HEK293 (cell line): ENCODE data around the gene GJC2.
A peak's percentile ranks its signal among the peaks of the same experiment; 100 is the strongest.

Experiments used
- EGR2 ChIP-seq: fragments of 450-650 bp; formaldehyde crosslinking; IDR thresholded peaks from 2 replicates; pipeline ENCODE4 v1.5.1; 2016; ENCODE audit warnings: low read depth, missing biosample characterization, missing genetic modification characterization
- GFI1B ChIP-seq: fragments of 450-650 bp; formaldehyde crosslinking; IDR thresholded peaks from 2 replicates; pipeline ENCODE4 v1.5.1; 2016; ENCODE audit warnings: missing biosample characterization, missing genetic modification characterization
- GLI4 ChIP-seq: fragments of 450-650 bp; formaldehyde crosslinking; IDR thresholded peaks from 2 replicates; pipeline ENCODE4 v1.5.1; 2016; ENCODE audit warnings: missing biosample characterization, missing genetic modification characterization
- GLIS2 ChIP-seq: fragments of 450-650 bp; formaldehyde crosslinking; IDR thresholded peaks from 2 replicates; pipeline ENCODE4 v1.5.1; 2016; ENCODE audit warnings: missing biosample characterization, missing genetic modification characterization
- KLF10 ChIP-seq: fragments of 450-650 bp; IDR thresholded peaks from 2 replicates; pipeline ENCODE4 v1.5.1; 2018; ENCODE audit warnings: missing biosample characterization, mild to moderate bottlenecking, missing genetic modification characterization
- KLF16 ChIP-seq: fragments of 450-650 bp; formaldehyde crosslinking; IDR thresholded peaks from 2 replicates; pipeline ENCODE4 v1.5.1; 2017; ENCODE audit warnings: missing biosample characterization, missing genetic modification characterization
- KLF9 ChIP-seq: fragments of 450-650 bp; formaldehyde crosslinking; IDR thresholded peaks from 2 replicates; pipeline ENCODE4 v1.5.1; 2016; ENCODE audit warnings: missing biosample characterization, missing genetic modification characterization, low read depth
- SP2 ChIP-seq: fragments of 450-650 bp; formaldehyde crosslinking; IDR thresholded peaks from 2 replicates; pipeline ENCODE4 v1.5.1; 2016; ENCODE audit warnings: missing biosample characterization, missing genetic modification characterization
- YY1 ChIP-seq: fragments of 450-650 bp; formaldehyde crosslinking; IDR thresholded peaks from 2 replicates; pipeline ENCODE4 v1.5.1; 2018; ENCODE audit warnings: missing biosample characterization, missing genetic modification characterization
- ZBTB17 ChIP-seq: fragments of 450-650 bp; formaldehyde crosslinking; IDR thresholded peaks from 2 replicates; pipeline ENCODE4 v1.5.1; 2016; ENCODE audit warnings: missing biosample characterization, missing genetic modification characterization
- ZFP37 ChIP-seq: fragments of 450-650 bp; formaldehyde crosslinking; IDR thresholded peaks from 2 replicates; pipeline ENCODE4 v1.5.1; 2016; ENCODE audit warnings: missing biosample characterization, missing genetic modification characterization
- ZNF10 ChIP-seq: fragments of 450-650 bp; formaldehyde crosslinking; IDR thresholded peaks from 2 replicates; pipeline ENCODE4 v1.5.1; 2017; ENCODE audit warnings: missing biosample characterization, missing genetic modification characterization
- ZNF112 ChIP-seq: fragments of 450-650 bp; formaldehyde crosslinking; IDR thresholded peaks from 2 replicates; pipeline ENCODE4 v1.5.0; 2017; ENCODE audit warnings: missing biosample characterization, missing genetic modification characterization
- ZNF133 ChIP-seq: fragments of 450-650 bp; formaldehyde crosslinking; IDR thresholded peaks from 2 replicates; pipeline ENCODE4 v1.5.1; 2016; ENCODE audit warnings: missing biosample characterization, missing genetic modification characterization
- ZNF155 ChIP-seq: fragments of 450-650 bp; formaldehyde crosslinking; IDR thresholded peaks from 2 replicates; pipeline ENCODE4 v1.5.1; 2016; ENCODE audit warnings: missing biosample characterization, missing genetic modification characterization
- ZNF23 ChIP-seq: fragments of 450-650 bp; formaldehyde crosslinking; IDR thresholded peaks from 2 replicates; pipeline ENCODE4 v1.5.1; 2016; ENCODE audit warnings: missing biosample characterization, missing genetic modification characterization, borderline replicate concordance
- ZNF341 ChIP-seq: fragments of 450-650 bp; formaldehyde crosslinking; IDR thresholded peaks from 2 replicates; pipeline ENCODE4; 2016; ENCODE audit warnings: low read depth, missing biosample characterization, missing genetic modification characterization
- ZNF423 ChIP-seq: fragments of 450-650 bp; formaldehyde crosslinking; IDR thresholded peaks from 2 replicates; pipeline ENCODE4 v1.5.1; 2016; ENCODE audit warnings: missing biosample characterization, missing genetic modification characterization
- ZNF561 ChIP-seq: fragments of 450-650 bp; IDR thresholded peaks from 2 replicates; pipeline ENCODE4 v1.5.1; 2018; ENCODE audit warnings: missing biosample characterization, missing genetic modification characterization, borderline replicate concordance
- ZNF660 ChIP-seq: fragments of 450-650 bp; IDR thresholded peaks from 2 replicates; pipeline ENCODE4 v1.5.1; 2018; ENCODE audit warnings: missing biosample characterization, mild to moderate bottlenecking, missing genetic modification characterization
- TF ChIP-seq, protein P1 (sequence below): fragments of 450-650 bp; formaldehyde crosslinking; IDR thresholded peaks from 2 replicates; pipeline ENCODE4 v1.5.1; 2016; ENCODE audit warnings: missing biosample characterization, missing genetic modification characterization
- TF ChIP-seq, protein P2 (sequence below): fragments of 450-650 bp; formaldehyde crosslinking; IDR thresholded peaks from 2 replicates; pipeline ENCODE4 v1.5.1; 2017; ENCODE audit warnings: missing biosample characterization, missing genetic modification characterization
- TF ChIP-seq, protein P3 (sequence below): fragments of 450-650 bp; formaldehyde crosslinking; IDR thresholded peaks from 2 replicates; pipeline ENCODE4 v1.5.1; 2016; ENCODE audit warnings: missing biosample characterization, missing genetic modification characterization
- TF ChIP-seq, protein P4 (sequence below): fragments of 450-650 bp; formaldehyde crosslinking; optimal IDR thresholded peaks from 2 replicates; pipeline ENCODE3; 2016; ENCODE audit warnings: missing biosample characterization, mild to moderate bottlenecking, missing genetic modification characterization
- TF ChIP-seq, protein P5 (sequence below): fragments of 450-650 bp; formaldehyde crosslinking; IDR thresholded peaks from 2 replicates; pipeline ENCODE4 v1.5.1; 2017; ENCODE audit warnings: missing biosample characterization, mild to moderate bottlenecking, missing genetic modification characterization, moderate library complexity
- TF ChIP-seq, protein P6 (sequence below): fragments of 450-650 bp; formaldehyde crosslinking; conservative IDR thresholded peaks from 2 replicates; pipeline ENCODE4 v1.5.1; 2016; ENCODE audit warnings: low read depth, missing biosample characterization, missing genetic modification characterization
- TF ChIP-seq, protein P7 (sequence below): fragments of 450-650 bp; IDR thresholded peaks from 2 replicates; pipeline ENCODE4 v1.5.1; 2018; ENCODE audit warnings: missing biosample characterization, mild to moderate bottlenecking, missing genetic modification characterization

Gene GJC2

DNA sequence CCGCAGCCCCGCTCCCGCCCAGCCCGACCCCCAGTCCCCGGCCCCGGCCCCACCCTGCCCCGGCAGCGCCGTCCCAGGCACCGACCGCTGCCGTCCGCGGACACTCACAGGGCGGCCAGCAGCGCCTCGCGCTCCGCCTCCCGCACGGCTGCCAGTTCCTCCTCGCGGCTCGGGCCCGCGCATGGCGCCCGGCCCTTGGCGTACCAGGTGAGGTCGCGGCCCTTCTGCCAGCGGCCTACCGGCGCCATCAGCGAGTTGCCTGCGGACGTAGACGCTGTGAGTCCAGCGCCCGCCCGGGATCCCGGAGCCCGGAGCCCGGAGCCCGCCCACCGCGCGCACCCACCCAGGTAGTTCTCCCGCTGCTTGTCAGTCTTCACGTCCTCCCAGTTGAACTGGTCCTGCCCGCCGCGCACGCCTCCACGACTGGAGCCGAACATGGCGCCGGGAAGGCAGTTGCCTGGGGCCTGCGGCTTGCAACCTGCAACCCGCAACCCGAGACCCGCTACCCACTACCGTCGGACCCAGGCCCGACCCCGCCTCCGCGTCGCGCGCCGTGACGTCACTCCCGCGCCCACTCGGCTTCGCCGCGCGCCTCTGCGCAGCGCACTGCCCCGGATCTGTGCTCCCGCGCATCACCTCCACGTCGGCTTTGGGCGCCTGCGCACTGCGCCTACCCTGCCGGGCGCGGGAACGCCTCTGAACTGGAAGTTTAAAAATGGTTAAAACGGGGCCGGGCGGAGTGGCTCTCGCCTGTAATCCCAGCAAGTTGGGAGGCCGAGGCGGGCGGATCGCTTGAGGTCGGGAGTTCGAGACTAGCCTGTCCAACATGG lies 46.7 kb upstream of the GJC2 start, which contains the start of gene C1orf35 (continued):
- TF ChIP-seq, protein P1, sequence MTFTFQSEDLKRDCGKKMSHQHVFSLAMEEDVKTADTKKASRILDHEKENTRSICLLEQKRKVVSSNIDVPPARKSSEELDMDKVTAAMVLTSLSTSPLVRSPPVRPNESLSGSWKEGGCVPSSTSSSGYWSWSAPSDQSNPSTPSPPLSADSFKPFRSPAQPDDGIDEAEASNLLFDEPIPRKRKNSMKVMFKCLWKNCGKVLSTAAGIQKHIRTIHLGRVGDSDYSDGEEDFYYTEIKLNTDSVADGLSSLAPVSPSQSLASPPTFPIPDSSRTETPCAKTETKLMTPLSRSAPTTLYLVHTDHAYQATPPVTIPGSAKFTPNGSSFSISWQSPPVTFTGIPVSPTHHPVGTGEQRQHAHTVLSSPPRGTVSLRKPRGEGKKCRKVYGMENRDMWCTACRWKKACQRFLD (tag by site-specific recombination) = peak; percentile 79
- TF ChIP-seq GFI1B (no peak), ZFP37 (peak; percentile 92), ZNF341 (peak; percentile 65), GLI4 (tag by site-specific recombination) (peak; percentile 61; the same call in 1 of the 2 replicates), EGR2 (tag by site-specific recombination) (peak; percentile 98), ZNF660 (tag by site-specific recombination) (peak; percentile 68; the same call in 1 of the 2 replicates), ZNF23 (tag by site-specific recombination) (no peak), KLF16 (tag by site-specific recombination) (peak; percentile 98), YY1 (peak; percentile 94), GLIS2 (tag by site-specific recombination) (peak; percentile 70), KLF10 (tag by site-specific recombination) (peak; percentile 90), ZNF10 (peak; percentile 52; the same call in 1 of the 2 replicates), ZNF133 (no peak), ZBTB17 (tag by site-specific recombination) (peak; percentile 99), ZNF561 (tag by site-specific recombination) (peak; percentile 72), ZNF112 (no peak), KLF9 (tag by site-specific recombination) (peak; percentile 90), ZNF423 (peak; percentile 79; the same call in 1 of the 2 replicates), SP2 (tag by site-specific recombination) (peak; percentile 90), ZNF155 (no peak)
- TF ChIP-seq, protein P2, sequence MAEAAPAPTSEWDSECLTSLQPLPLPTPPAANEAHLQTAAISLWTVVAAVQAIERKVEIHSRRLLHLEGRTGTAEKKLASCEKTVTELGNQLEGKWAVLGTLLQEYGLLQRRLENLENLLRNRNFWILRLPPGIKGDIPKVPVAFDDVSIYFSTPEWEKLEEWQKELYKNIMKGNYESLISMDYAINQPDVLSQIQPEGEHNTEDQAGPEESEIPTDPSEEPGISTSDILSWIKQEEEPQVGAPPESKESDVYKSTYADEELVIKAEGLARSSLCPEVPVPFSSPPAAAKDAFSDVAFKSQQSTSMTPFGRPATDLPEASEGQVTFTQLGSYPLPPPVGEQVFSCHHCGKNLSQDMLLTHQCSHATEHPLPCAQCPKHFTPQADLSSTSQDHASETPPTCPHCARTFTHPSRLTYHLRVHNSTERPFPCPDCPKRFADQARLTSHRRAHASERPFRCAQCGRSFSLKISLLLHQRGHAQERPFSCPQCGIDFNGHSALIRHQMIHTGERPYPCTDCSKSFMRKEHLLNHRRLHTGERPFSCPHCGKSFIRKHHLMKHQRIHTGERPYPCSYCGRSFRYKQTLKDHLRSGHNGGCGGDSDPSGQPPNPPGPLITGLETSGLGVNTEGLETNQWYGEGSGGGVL (tag by site-specific recombination) = no peak
- TF ChIP-seq, protein P3, sequence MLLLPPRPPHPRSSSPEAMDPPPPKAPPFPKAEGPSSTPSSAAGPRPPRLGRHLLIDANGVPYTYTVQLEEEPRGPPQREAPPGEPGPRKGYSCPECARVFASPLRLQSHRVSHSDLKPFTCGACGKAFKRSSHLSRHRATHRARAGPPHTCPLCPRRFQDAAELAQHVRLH (tag by site-specific recombination) = peak; percentile 98
- TF ChIP-seq, protein P4, sequence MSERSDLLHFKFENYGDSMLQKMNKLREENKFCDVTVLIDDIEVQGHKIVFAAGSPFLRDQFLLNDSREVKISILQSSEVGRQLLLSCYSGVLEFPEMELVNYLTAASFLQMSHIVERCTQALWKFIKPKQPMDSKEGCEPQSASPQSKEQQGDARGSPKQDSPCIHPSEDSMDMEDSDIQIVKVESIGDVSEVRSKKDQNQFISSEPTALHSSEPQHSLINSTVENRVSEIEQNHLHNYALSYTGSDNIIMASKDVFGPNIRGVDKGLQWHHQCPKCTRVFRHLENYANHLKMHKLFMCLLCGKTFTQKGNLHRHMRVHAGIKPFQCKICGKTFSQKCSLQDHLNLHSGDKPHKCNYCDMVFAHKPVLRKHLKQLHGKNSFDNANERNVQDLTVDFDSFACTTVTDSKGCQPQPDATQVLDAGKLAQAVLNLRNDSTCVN (tag by site-specific recombination) = peak; percentile 100
- TF ChIP-seq, protein P5, sequence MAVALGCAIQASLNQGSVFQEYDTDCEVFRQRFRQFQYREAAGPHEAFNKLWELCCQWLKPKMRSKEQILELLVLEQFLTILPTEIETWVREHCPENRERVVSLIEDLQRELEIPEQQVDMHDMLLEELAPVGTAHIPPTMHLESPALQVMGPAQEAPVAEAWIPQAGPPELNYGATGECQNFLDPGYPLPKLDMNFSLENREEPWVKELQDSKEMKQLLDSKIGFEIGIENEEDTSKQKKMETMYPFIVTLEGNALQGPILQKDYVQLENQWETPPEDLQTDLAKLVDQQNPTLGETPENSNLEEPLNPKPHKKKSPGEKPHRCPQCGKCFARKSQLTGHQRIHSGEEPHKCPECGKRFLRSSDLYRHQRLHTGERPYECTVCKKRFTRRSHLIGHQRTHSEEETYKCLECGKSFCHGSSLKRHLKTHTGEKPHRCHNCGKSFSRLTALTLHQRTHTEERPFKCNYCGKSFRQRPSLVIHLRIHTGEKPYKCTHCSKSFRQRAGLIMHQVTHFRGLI (tag by site-specific recombination) = peak; percentile 54
- TF ChIP-seq, protein P6, sequence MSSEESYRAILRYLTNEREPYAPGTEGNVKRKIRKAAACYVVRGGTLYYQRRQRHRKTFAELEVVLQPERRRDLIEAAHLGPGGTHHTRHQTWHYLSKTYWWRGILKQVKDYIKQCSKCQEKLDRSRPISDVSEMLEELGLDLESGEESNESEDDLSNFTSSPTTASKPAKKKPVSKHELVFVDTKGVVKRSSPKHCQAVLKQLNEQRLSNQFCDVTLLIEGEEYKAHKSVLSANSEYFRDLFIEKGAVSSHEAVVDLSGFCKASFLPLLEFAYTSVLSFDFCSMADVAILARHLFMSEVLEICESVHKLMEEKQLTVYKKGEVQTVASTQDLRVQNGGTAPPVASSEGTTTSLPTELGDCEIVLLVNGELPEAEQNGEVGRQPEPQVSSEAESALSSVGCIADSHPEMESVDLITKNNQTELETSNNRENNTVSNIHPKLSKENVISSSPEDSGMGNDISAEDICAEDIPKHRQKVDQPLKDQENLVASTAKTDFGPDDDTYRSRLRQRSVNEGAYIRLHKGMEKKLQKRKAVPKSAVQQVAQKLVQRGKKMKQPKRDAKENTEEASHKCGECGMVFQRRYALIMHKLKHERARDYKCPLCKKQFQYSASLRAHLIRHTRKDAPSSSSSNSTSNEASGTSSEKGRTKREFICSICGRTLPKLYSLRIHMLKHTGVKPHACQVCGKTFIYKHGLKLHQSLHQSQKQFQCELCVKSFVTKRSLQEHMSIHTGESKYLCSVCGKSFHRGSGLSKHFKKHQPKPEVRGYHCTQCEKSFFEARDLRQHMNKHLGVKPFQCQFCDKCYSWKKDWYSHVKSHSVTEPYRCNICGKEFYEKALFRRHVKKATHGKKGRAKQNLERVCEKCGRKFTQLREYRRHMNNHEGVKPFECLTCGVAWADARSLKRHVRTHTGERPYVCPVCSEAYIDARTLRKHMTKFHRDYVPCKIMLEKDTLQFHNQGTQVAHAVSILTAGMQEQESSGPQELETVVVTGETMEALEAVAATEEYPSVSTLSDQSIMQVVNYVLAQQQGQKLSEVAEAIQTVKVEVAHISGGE = peak; percentile 46
- TF ChIP-seq, protein P7, sequence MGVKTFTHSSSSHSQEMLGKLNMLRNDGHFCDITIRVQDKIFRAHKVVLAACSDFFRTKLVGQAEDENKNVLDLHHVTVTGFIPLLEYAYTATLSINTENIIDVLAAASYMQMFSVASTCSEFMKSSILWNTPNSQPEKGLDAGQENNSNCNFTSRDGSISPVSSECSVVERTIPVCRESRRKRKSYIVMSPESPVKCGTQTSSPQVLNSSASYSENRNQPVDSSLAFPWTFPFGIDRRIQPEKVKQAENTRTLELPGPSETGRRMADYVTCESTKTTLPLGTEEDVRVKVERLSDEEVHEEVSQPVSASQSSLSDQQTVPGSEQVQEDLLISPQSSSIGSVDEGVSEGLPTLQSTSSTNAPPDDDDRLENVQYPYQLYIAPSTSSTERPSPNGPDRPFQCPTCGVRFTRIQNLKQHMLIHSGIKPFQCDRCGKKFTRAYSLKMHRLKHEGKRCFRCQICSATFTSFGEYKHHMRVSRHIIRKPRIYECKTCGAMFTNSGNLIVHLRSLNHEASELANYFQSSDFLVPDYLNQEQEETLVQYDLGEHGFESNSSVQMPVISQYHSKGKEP = peak; percentile 82
